Smooth muscle cell (in vitro differentiated cells): ENCODE data around the gene ADGRA1. TPM values are rescaled to one million over a fixed set of nuclear protein-coding genes. Genes with fewer than 3 reads are reported as not detected.
A peak's percentile ranks its signal among the peaks of the same experiment; 100 is the strongest.

Source experiments
- DNase-seq: peaks from one replicate; lab custom pipeline; 2025; ENCODE audit not compliant: unreplicated experiment; lab: John Stamatoyannopoulos, UW
- H2AFZ ChIP-seq: fragments of 200-600 bp; sonication (generic); 2 replicates; pipeline ENCODE4 v1.6.0; 2016; ENCODE audit warnings: antibody characterized with exemption, low read depth, mild to moderate bottlenecking
- H3F3A ChIP-seq: fragments of 200-600 bp; sonication (generic); 2 replicates; pipeline ENCODE4 v1.6.0; 2017; ENCODE audit warnings: antibody characterized with exemption, low read depth
- H3K27ac ChIP-seq: fragments of 200-600 bp; sonication (generic); 2 replicates; pipeline ENCODE4 v1.5.1; 2016; ENCODE audit warnings: low read depth, mild to moderate bottlenecking
- H3K27me3 ChIP-seq: fragments of 200-600 bp; sonication (generic); 2 replicates; pipeline ENCODE4 v1.6.1; 2016; ENCODE audit warnings: low read depth, mild to moderate bottlenecking
- H3K36me3 ChIP-seq: fragments of 200-600 bp; sonication (generic); 2 replicates; pipeline ENCODE4 v1.5.1; 2016; ENCODE audit warnings: low read depth
- H3K4me1 ChIP-seq: fragments of 200-600 bp; sonication (generic); 2 replicates; pipeline ENCODE4 v1.5.1; 2016; ENCODE audit warnings: low read depth
- H3K4me2 ChIP-seq: fragments of 200-600 bp; sonication (generic); 2 replicates; pipeline ENCODE4 v1.6.0; 2016; ENCODE audit warnings: mild to moderate bottlenecking
- H3K4me3 ChIP-seq: fragments of 200-600 bp; sonication (generic); 2 replicates; pipeline ENCODE4 v1.5.1; 2016; ENCODE audit warnings: mild to moderate bottlenecking
- H3K79me2 ChIP-seq: fragments of 200-600 bp; sonication (generic); 2 replicates; pipeline ENCODE4 v1.6.0; 2016; ENCODE audit warnings: low read depth, mild to moderate bottlenecking
- H3K9ac ChIP-seq: fragments of 200-600 bp; sonication (generic); 2 replicates; pipeline ENCODE4 v1.6.0; 2016; ENCODE audit warnings: low read depth
- H3K9me3 ChIP-seq: fragments of 200-600 bp; sonication (generic); replicated peaks from 2 replicates; pipeline ENCODE4 v1.5.1; 2016; ENCODE audit warnings: low read depth
- H4K20me1 ChIP-seq: fragments of 200-600 bp; sonication (generic); 2 replicates; pipeline ENCODE4 v1.6.0; 2016; ENCODE audit warnings: low read depth
- CTCF ChIP-seq: fragments of 200-600 bp; sonication (generic); IDR thresholded peaks from 2 replicates; pipeline ENCODE4 v1.5.1; 2017; ENCODE audit warnings: borderline replicate concordance, mild to moderate bottlenecking, antibody characterized with exemption; ENCODE audit not compliant: insufficient read depth, poor library complexity, severe bottlenecking
- WGBS: methylation state at CpG from one replicate; pipeline ENCODE4 v1.1.7; 2016; ENCODE audit warnings: low lambda C conversion rate; 5-methylcytosine and 5-hydroxymethylcytosine counted together
- polyA plus RNA-seq: library from polyadenylated mRNA; unstranded; fragments of >200 nt; fragmentation: Nextera tagmentation; extraction: Ambion mirVana; gene quantifications from 2 replicates; pipeline ENCODE4 v1.2.1, GENCODE V29; 2016
- total RNA-seq: library from RNA; depleted of rRNA; stranded (reverse); fragments of >200 nt; gene quantifications from 2 replicates; pipeline ENCODE4 v1.2.3, GENCODE V29; 2014

The ADGRA1 gene
- total and polyA plus RNA-seq, 2 experiments from 2014 or later: not detected

GRCh38 chr10:133142523-133143199 lies 54.9 kb downstream of the ADGRA1 start:
- TF ChIP-seq CTCF: no peak
- WGBS: 92% methylated on average over 24 of the region's 24 CpGs
- H3K27ac ChIP-seq: no peak overlapping the region

GRCh38 chr10:133143200-133143533 lies 55.4 kb downstream of the ADGRA1 start:
- no peaks in the 10 kb centered on the region for H3F3A ChIP-seq
- H3K27ac ChIP-seq: no peak overlapping the region
- no peaks in the 10 kb centered on the region for H4K20me1 ChIP-seq
- no peaks in the 10 kb centered on the region for H3K4me1 ChIP-seq
- H3K4me2 ChIP-seq: no peak overlapping the region
- H3K79me2 ChIP-seq: no peaks in the 10 kb centered on the region
- no peak for TF ChIP-seq CTCF
- H3K36me3 ChIP-seq: no peaks in the 10 kb centered on the region
- 46% methylated on average over 10 of the region's 10 CpGs for WGBS
- H3K27me3 ChIP-seq: no peaks in the 10 kb centered on the region
- H3K9ac ChIP-seq: no peak overlapping the region
- H3K9me3 ChIP-seq: no peaks in the 10 kb centered on the region
- H2AFZ ChIP-seq: no peak overlapping the region
- H3K4me3 ChIP-seq: no peak overlapping the region
- no peak for DNase-seq

More at GRCh38 chr10:133142523-133143199, 54.9 kb downstream of the ADGRA1 start:
- Histone ChIP-seq H4K20me1 (no peaks in the 10 kb centered on the region), H3F3A (no peaks in the 10 kb centered on the region), H3K9ac (no peak overlapping the region), H3K79me2 (no peaks in the 10 kb centered on the region), H3K9me3 (no peaks in the 10 kb centered on the region), H3K36me3 (no peaks in the 10 kb centered on the region), H3K27me3 (no peaks in the 10 kb centered on the region), H3K4me3 (no peak overlapping the region), H3K4me1 (no peaks in the 10 kb centered on the region), H3K4me2 (no peak overlapping the region), H2AFZ (no peak overlapping the region)
- no peak for DNase-seq

- no peak for TF ChIP-seq CTCF
- Histone ChIP-seq H3K27ac (no peak overlapping the region), H3K36me3 (no peaks in the 10 kb centered on the region), H3K27me3 (no peaks in the 10 kb centered on the region), H3K4me2 (peak overlapping the region; percentile 52), H3F3A (no peaks in the 10 kb centered on the region), H3K4me1 (no peaks in the 10 kb centered on the region), H4K20me1 (no peaks in the 10 kb centered on the region), H3K9me3 (no peaks in the 10 kb centered on the region), H3K4me3 (no peak overlapping the region), H2AFZ (no peak overlapping the region), H3K79me2 (no peaks in the 10 kb centered on the region), H3K9ac (no peak overlapping the region)
- DNase-seq: no peak
- 76% methylated on average over 9 of the region's 9 CpGs for WGBS
Measured at GRCh38 chr10:133143546-133143945, 55.8 kb downstream of the ADGRA1 start.

- no peak for TF ChIP-seq CTCF
- no peaks in the 10 kb centered on the region for H3K27me3 ChIP-seq
- H4K20me1 ChIP-seq: no peaks in the 10 kb centered on the region
- 89% methylated on average over 7 of the region's 7 CpGs for WGBS
- H3K36me3 ChIP-seq: no peaks in the 10 kb centered on the region
- H3K4me2 ChIP-seq: no peak overlapping the region
- DNase-seq: no peak
- H3K4me3 ChIP-seq: no peak overlapping the region
- H3F3A ChIP-seq: no peaks in the 10 kb centered on the region
- H3K27ac ChIP-seq: no peak overlapping the region
- H3K9me3 ChIP-seq: no peaks in the 10 kb centered on the region
- H3K79me2 ChIP-seq: no peaks in the 10 kb centered on the region
- H3K4me1 ChIP-seq: no peaks in the 10 kb centered on the region
- H3K9ac ChIP-seq: no peak overlapping the region
- no peak overlapping the region for H2AFZ ChIP-seq
Measured at GRCh38 chr10:133144771-133145170, 57.0 kb downstream of the ADGRA1 start.
